Measurements from ENCODE around the gene NPHP1. TPM values are rescaled to one million over a fixed set of nuclear protein-coding genes. Genes with fewer than 3 reads are reported as not detected.

Gene NPHP1
- total and polyA plus RNA-seq, 2 of the 4 experiments (the other 2 are of a cell fraction): 1.8 to 2.5 TPM

GRCh38 chr2:110182449-110182848 lies 22.4 kb downstream of the NPHP1 start:
- no peak overlapping the region for H4K8ac ChIP-seq (ENCODE audit: low read depth in 2 of 2, low read length in 2 of 2)
- in situ Hi-C loops (cut with MboI; ENCODE audit: low sequenced_read_pairs) (no loop called here), intact Hi-C loops (cut with micrococcal nuclease) (no loop called here), dilution Hi-C loops (cut with HindIII; ENCODE audit: low sequenced_read_pairs, unreplicated experiment) (no loop called here)
- no peaks in the 10 kb centered on the region for H3K79me1 ChIP-seq (ENCODE audit: low read depth in 1 of 2, low read length in 2 of 2)
- H3K4ac ChIP-seq (ENCODE audit: low read depth, low read length): no peak overlapping the region
- H4K91ac ChIP-seq (ENCODE audit: insufficient read depth, low read depth, low read length): no peak overlapping the region
- H4K5ac ChIP-seq (ENCODE audit: low read depth, low read length): no peak overlapping the region
- H3K18ac ChIP-seq (ENCODE audit: low read depth, low read length): no peak overlapping the region
- no peak overlapping the region for H3K4me2 ChIP-seq (ENCODE audit: low read depth, low read length)
- no peaks in the 10 kb centered on the region for H4K20me1 ChIP-seq (ENCODE audit: insufficient read depth, low read length)
- H2AFZ ChIP-seq (replicated peaks; ENCODE audit: low read length, poor library complexity): no peak overlapping the region
- no peak overlapping the region for H2BK20ac ChIP-seq (ENCODE audit: low read depth, low read length)
- H3K27ac ChIP-seq (ENCODE audit: insufficient read depth, low read length): no peak overlapping the region
- H3K56ac ChIP-seq (ENCODE audit: extremely low read depth, insufficient read depth, low read length): no peak overlapping the region
- no peak overlapping the region for H2BK5ac ChIP-seq (ENCODE audit: low read depth, low read length, poor library complexity, severe bottlenecking)
- no peak overlapping the region for H2BK120ac ChIP-seq (ENCODE audit: low read depth, low read length)
- CTCF ChIA-PET: interaction anchor here (0.6 kb wide), 1 partner anchor 986 kb away, joined by 5 read pairs; no protein-coding TSS in a partner anchor
- H3K27me3 ChIP-seq (ENCODE audit: control insufficient read depth, insufficient read depth, low read length): no peaks in the 10 kb centered on the region; the same call in 1 of the 2 replicates
- no peak overlapping the region for H2AK9ac ChIP-seq (replicated peaks; ENCODE audit: low read depth, low read length, poor library complexity)
- H2BK15ac ChIP-seq (ENCODE audit: low read depth, low read length): no peak overlapping the region
- H3K9me3 ChIP-seq (ENCODE audit: control insufficient read depth, insufficient read depth, low read length): peaks cover 14% of the 10 kb centered on the region
- H3K36me3 ChIP-seq (ENCODE audit: control insufficient read depth, insufficient read depth, low read length): no peaks in the 10 kb centered on the region
- H3K4me3 ChIP-seq (ENCODE audit: insufficient read depth, low read depth, low read length): no peak overlapping the region
- H3K14ac ChIP-seq (replicated peaks; ENCODE audit: low read depth, low read length): no peak overlapping the region
- no peak overlapping the region for H3K9ac ChIP-seq (ENCODE audit: low read depth, low read length)
- H2AK5ac ChIP-seq (ENCODE audit: low read depth, low read length): no peak overlapping the region
- POLR2A ChIA-PET (ENCODE audit: unreplicated experiment): no interaction called here
- H3K23ac ChIP-seq (ENCODE audit: low read depth, low read length): no peak overlapping the region
- ATAC-seq (ENCODE audit: low read depth) (no peak), DNase-seq (no peak)
- no TSS peak for BruUV-seq (replicated peaks)
- H3K4me1 ChIP-seq (ENCODE audit: control insufficient read depth, insufficient read depth, low read length): no peaks in the 10 kb centered on the region
- TF ChIP-seq ELK1 (IDR thresholded peaks at IDR 0.05; ENCODE audit: borderline replicate concordance, low read depth, low read length) (no peak), CEBPB (IDR thresholded peaks at IDR 0.05; ENCODE audit: low read depth, low read length) (no peak), FOS (IDR thresholded peaks at IDR 0.05; ENCODE audit: low read depth, low read length) (no peak), RFX5 (IDR thresholded peaks at IDR 0.05; ENCODE audit: low read depth, low read length) (no peak), NFE2L2 (IDR thresholded peaks at IDR 0.05; ENCODE audit: low read depth, low read length) (no peak), MAZ (IDR thresholded peaks at IDR 0.05; ENCODE audit: borderline replicate concordance, low read depth, low read length) (no peak), MAFK (IDR thresholded peaks at IDR 0.05; ENCODE audit: low read depth, low read length) (no peak), CTCF (conservative IDR thresholded peaks at IDR 0.05; ENCODE audit: low read depth, low read length) (no peak), SMC3 (IDR thresholded peaks at IDR 0.05; ENCODE audit: low read depth, low read length) (no peak), CHD1 (IDR thresholded peaks at IDR 0.05; ENCODE audit: low read depth, low read length) (no peak), BHLHE40 (IDR thresholded peaks at IDR 0.05; ENCODE audit: low read depth, low read length) (no peak), POLR2A (IDR thresholded peaks at IDR 0.05; ENCODE audit: low read depth, low read length) (no peak), MXI1 (IDR thresholded peaks at IDR 0.05; ENCODE audit: borderline replicate concordance, low read depth, low read length) (no peak), RCOR1 (IDR thresholded peaks at IDR 0.05; ENCODE audit: insufficient replicate concordance, low read length) (no peak), RAD21 (IDR thresholded peaks at IDR 0.05; ENCODE audit: low read length) (no peak), USF2 (IDR thresholded peaks at IDR 0.05; ENCODE audit: low read depth, low read length) (no peak)
- H3K9me1 ChIP-seq (ENCODE audit: insufficient read depth, low read length): no peaks in the 10 kb centered on the region
- WGBS, 2 experiments (ENCODE audit: extremely low coverage in 2 of 2, insufficient read length in 1 of 2): no CpG with 5 or more reads among the region's 2 CpGs
